HCT116 (cell line): ENCODE data around the gene BCDIN3D. TPM values are rescaled to one million over a fixed set of nuclear protein-coding genes. Genes with fewer than 3 reads are reported as not detected.

Experiments
- ATAC-seq: fragments of 200-7000 bp; cut with Tn5 transposase; 2 replicates; pipeline ENCODE4 v1.9.1; 2020; ENCODE audit warnings: mild to moderate bottlenecking, moderate library complexity
- BruUV-seq: library from RNA; stranded (reverse); fragments of 400-500 nt; replicated peaks from 2 replicates; lab custom pipeline; 2021; lab: Mats Ljungman, UMichigan
- CTCF ChIA-PET: fragments of 300-600 bp; sonication (Branson Sonifier 250); formaldehyde crosslinking; loops from one replicate; lab custom pipeline; 2021; ENCODE audit warnings: antibody characterized with exemption; lab: Charles Lee
- POLR2A ChIA-PET: fragments of 300-600, 350-600 bp; sonication (Branson Sonifier 250); formaldehyde crosslinking; loops from one replicate; lab custom pipeline; 2021; ENCODE audit warnings: antibody characterized with exemption; lab: Charles Lee
- RAD21 ChIA-PET, 2 experiments: fragments of 300-600 bp; sonication (Branson Sonifier 250); formaldehyde crosslinking; loops; one replicate each; lab custom pipeline; 2023; ENCODE audit warnings: low total read pairs in 2 of 2; ENCODE audit not compliant: uncharacterized antibody in 2 of 2, unreplicated experiment in 2 of 2, low non-redundant PET in 1 of 2; lab: Charles Lee
- DNase-seq: peaks from one replicate; pipeline ENCODE4 v3.0.0-alpha.2; 2010; ENCODE audit warnings: low read depth, low spot score
- H2AFZ ChIP-seq: fragments of 200-600 bp; shearing (Covaris generic), sonication (generic); 2 replicates; pipeline ENCODE4 v1.6.1; 2017; ENCODE audit warnings: low read depth, mixed run types, mixed read lengths, antibody characterized with exemption, low read length; ENCODE audit not compliant: poor library complexity, severe bottlenecking
- H3K27ac ChIP-seq: 2 replicates; pipeline ENCODE4 v1.5.1; 2012; ENCODE audit warnings: low read depth, low read length
- H3K27me3 ChIP-seq: fragments of 200-600 bp; sonication (generic); 2 replicates; pipeline ENCODE4 v1.6.1; 2016; ENCODE audit warnings: mixed run types, low read length, mixed read lengths; ENCODE audit not compliant: insufficient read depth
- H3K36me3 ChIP-seq, 2 experiments: fragments of 200-500 bp in 1 of 2; fragments of 200-600 bp in 1 of 2; sonication (Bioruptor generic) in 1 of 2; sonication (generic) in 1 of 2; 2 replicates each; pipeline versions ENCODE4 v1.5.1 to v1.6.1; 2014 to 2016; ENCODE audit warnings: low read length in 2 of 2, inconsistent platforms in 1 of 2, mixed read lengths in 1 of 2, mixed run types in 1 of 2; ENCODE audit not compliant: insufficient read depth in 2 of 2, control insufficient read depth in 1 of 2
- H3K4me1 ChIP-seq, 2 experiments: fragments of 200-600 bp in 1 of 2; sonication (generic) in 1 of 2; 2 replicates each; pipeline versions ENCODE4 v1.5.1 to v1.6.1; 2012 to 2017; ENCODE audit warnings: low read length in 2 of 2, inconsistent platforms in 1 of 2, mild to moderate bottlenecking in 1 of 2, mixed read lengths in 1 of 2, mixed run types in 1 of 2, moderate library complexity in 1 of 2; ENCODE audit not compliant: insufficient read depth in 2 of 2, control insufficient read depth in 1 of 2
- H3K4me2 ChIP-seq: fragments of 200-600 bp; sonication (generic); 2 replicates; pipeline ENCODE4 v1.6.1; 2017; ENCODE audit warnings: mixed run types, low read length, mixed read lengths
- H3K4me3 ChIP-seq, 2 experiments: fragments of 200-600 bp in 1 of 2; sonication (generic) in 1 of 2; replicated peaks in 1 of 2; 2 replicates each; pipeline ENCODE4 v1.5.1; 2011 to 2016; ENCODE audit warnings: low read length in 2 of 2, control low read depth in 1 of 2, low read depth in 1 of 2, mild to moderate bottlenecking in 1 of 2, mixed read lengths in 1 of 2, mixed run types in 1 of 2
- H3K79me2 ChIP-seq: fragments of 200-600 bp; sonication (generic); 2 replicates; pipeline ENCODE4 v1.6.1; 2017; ENCODE audit warnings: mild to moderate bottlenecking, mixed run types, low read length, moderate library complexity, mixed read lengths; ENCODE audit not compliant: insufficient read depth
- H3K9ac ChIP-seq: fragments of 200-600 bp; sonication (generic); 2 replicates; pipeline ENCODE4 v1.6.1; 2016; ENCODE audit warnings: low read length, mixed read lengths
- H3K9me2 ChIP-seq: fragments of 200-600 bp; sonication (generic), shearing (Covaris generic); 2 replicates; pipeline ENCODE4 v1.6.1; 2017; ENCODE audit warnings: mixed run types, mild to moderate bottlenecking, moderate library complexity; ENCODE audit not compliant: insufficient read depth
- H3K9me3 ChIP-seq, 2 experiments: fragments of 200-500 bp in 1 of 2; fragments of 200-600 bp in 1 of 2; sonication (Bioruptor generic) in 1 of 2; sonication (generic) in 1 of 2; 2 replicates each; pipeline ENCODE4 v1.6.1; 2014 to 2017; ENCODE audit warnings: low read length in 2 of 2, mixed read lengths in 2 of 2, inconsistent platforms in 1 of 2, low read depth in 1 of 2, mild to moderate bottlenecking in 1 of 2, mixed run types in 1 of 2, moderate library complexity in 1 of 2; ENCODE audit not compliant: control insufficient read depth in 1 of 2, insufficient read depth in 1 of 2
- H4K20me1 ChIP-seq: fragments of 200-600 bp; sonication (generic), shearing (Covaris generic); 2 replicates; pipeline ENCODE4 v1.6.1; 2017; ENCODE audit warnings: mixed run types, mild to moderate bottlenecking, moderate library complexity; ENCODE audit not compliant: insufficient read depth
- CBX3 ChIP-seq: IDR thresholded peaks from 2 replicates; pipeline ENCODE4 v1.6.1; 2012; ENCODE audit warnings: low read depth
- CEBPB ChIP-seq: IDR thresholded peaks from 2 replicates; pipeline ENCODE4 v1.6.1; 2012; ENCODE audit warnings: low read depth
- CTCF ChIP-seq, 3 experiments: fragments of 200-600 bp in 1 of 3; sonication (generic) in 1 of 3; IDR thresholded peaks in 2 of 3; conservative IDR thresholded peaks in 1 of 3; 2 replicates each; pipeline ENCODE4 v1.5.1; 2012 to 2017; ENCODE audit warnings: low read depth in 2 of 3, low read length in 2 of 3, antibody characterized with exemption in 1 of 3, borderline replicate concordance in 1 of 3, control low read depth in 1 of 3, mild to moderate bottlenecking in 1 of 3, mixed read lengths in 1 of 3, mixed run types in 1 of 3, moderate library complexity in 1 of 3; ENCODE audit not compliant: insufficient read depth in 1 of 3
- JUND ChIP-seq: IDR thresholded peaks from 2 replicates; pipeline ENCODE4 v1.6.1; 2012
- MAX ChIP-seq: IDR thresholded peaks from 2 replicates; pipeline ENCODE4 v1.6.1; 2012
- POLR2A ChIP-seq: IDR thresholded peaks from 2 replicates; pipeline ENCODE4 v1.7.0; 2011; ENCODE audit warnings: borderline replicate concordance; ENCODE audit not compliant: insufficient read depth, insufficient read length; ENCODE audit errors: extremely low read depth
- POLR2AphosphoS5 ChIP-seq: IDR thresholded peaks from 2 replicates; pipeline ENCODE4 v1.6.1; 2011; ENCODE audit warnings: mild to moderate bottlenecking, low read depth, low read length, moderate library complexity
- RAD21 ChIP-seq: IDR thresholded peaks from 2 replicates; pipeline ENCODE4 v1.6.1; 2012; ENCODE audit warnings: low read depth, mild to moderate bottlenecking
- REST ChIP-seq: IDR thresholded peaks from 2 replicates; pipeline ENCODE4 v1.6.1; 2012; ENCODE audit warnings: low read depth
- TCF7L2 ChIP-seq: IDR thresholded peaks from 2 replicates; pipeline ENCODE4 v1.7.0; 2011; ENCODE audit warnings: borderline replicate concordance, inconsistent platforms; ENCODE audit not compliant: insufficient read depth, insufficient read length; ENCODE audit errors: extremely low read depth
- ZBTB33 ChIP-seq: IDR thresholded peaks from 2 replicates; pipeline ENCODE4 v1.6.1; 2011; ENCODE audit warnings: mild to moderate bottlenecking, low read length, moderate library complexity; ENCODE audit not compliant: insufficient replicate concordance; ENCODE audit errors: extremely low read depth
- ZFX ChIP-seq: fragments of 450-650 bp; IDR thresholded peaks from 2 replicates; pipeline ENCODE4 v1.6.1; 2017
- ZNF274 ChIP-seq: fragments of 200-500 bp; sonication (Bioruptor generic); IDR thresholded peaks from 2 replicates; pipeline ENCODE4 v1.6.1; 2014; ENCODE audit warnings: mild to moderate bottlenecking, low read depth, low read length, inconsistent platforms
- intact Hi-C: fragments of 100-400 bp; cut with micrococcal nuclease; formaldehyde crosslinking; loops from 2 replicates; pipeline ENCODE4 v1.10.0; 2022
- total RNA-seq: library from RNA; stranded (reverse); gene quantifications from one replicate; pipeline ENCODE4 v1.2.1, GENCODE V29; 2021; ENCODE audit not compliant: unreplicated experiment

Gene BCDIN3D
- total RNA-seq, 1 experiment from 2014 or later: 5.7 TPM

GRCh38 chr12:49794021-49794420, 48.9 kb downstream of the BCDIN3D start:
- Histone ChIP-seq H3K27me3 (no peaks in the 10 kb centered on the region), H3K9me3 (no peaks in the 10 kb centered on the region), H3K79me2 (no peaks in the 10 kb centered on the region), H3K9ac (no peak overlapping the region), H3K36me3 (no peaks in the 10 kb centered on the region; a peak in 1 of 4 replicates), H3K27ac (no peak overlapping the region), H2AFZ (no peak overlapping the region), H4K20me1 (no peaks in the 10 kb centered on the region), H3K4me2 (no peak overlapping the region), H3K4me3 (no peak overlapping the region), H3K9me2 (no peaks in the 10 kb centered on the region), H3K4me1 (no peaks in the 10 kb centered on the region)
- no peak for ATAC-seq
- POLR2A ChIA-PET: no interaction called here
- DNase-seq: no peak
- CTCF ChIA-PET: no interaction called here
- TF ChIP-seq POLR2AphosphoS5 (no peak), TCF7L2 (no peak), CTCF (IDR thresholded peaks at IDR 0.05 in 2 of 3, conservative IDR thresholded peaks at IDR 0.05 in 1 of 3; ENCODE audit: borderline replicate concordance in 1 of 3, insufficient read depth in 1 of 3, low read depth in 2 of 3, low read length in 2 of 3) (no peak), CBX3 (no peak), JUND (no peak), MAX (no peak), RAD21 (no peak), CEBPB (no peak), POLR2A (no peak), ZFX (no peak), ZNF274 (no peak), REST (no peak), ZBTB33 (no peak)
- intact Hi-C loops: no loop called here
- no TSS peak for BruUV-seq
- RAD21 ChIA-PET: no interaction called here
